GM23248 (cell line): ENCODE data around the gene CACNA1B. TPM values are rescaled to one million over a fixed set of nuclear protein-coding genes. Genes with fewer than 3 reads are reported as not detected.

ENCODE experiments used
- DNase-seq: peaks from one replicate; pipeline ENCODE4 v3.0.0-alpha.2; 2015
- H2AFZ ChIP-seq: fragments of 200-600 bp; sonication (generic); 2 replicates; pipeline ENCODE4 v1.6.1; 2016; ENCODE audit warnings: antibody characterized with exemption
- H3F3A ChIP-seq: fragments of 200-600 bp; sonication (generic); 2 replicates; pipeline ENCODE4 v1.6.1; 2016; ENCODE audit warnings: mild to moderate bottlenecking, antibody characterized with exemption, mixed run types; ENCODE audit not compliant: insufficient read depth
- H3K27ac ChIP-seq: fragments of 200-600 bp; sonication (generic); 2 replicates; pipeline ENCODE4 v1.5.1; 2016; ENCODE audit warnings: mild to moderate bottlenecking
- H3K27me3 ChIP-seq: fragments of 200-600 bp; sonication (generic); replicated peaks from 2 replicates; pipeline ENCODE4 v1.6.1; 2016; ENCODE audit warnings: mild to moderate bottlenecking; ENCODE audit not compliant: insufficient read depth
- H3K36me3 ChIP-seq: fragments of 200-600 bp; sonication (generic); 2 replicates; pipeline ENCODE4 v1.6.1; 2016; ENCODE audit warnings: low read depth, mild to moderate bottlenecking
- H3K4me1 ChIP-seq: fragments of 200-600 bp; sonication (generic); 2 replicates; pipeline ENCODE4 v1.6.1; 2016; ENCODE audit warnings: mild to moderate bottlenecking; ENCODE audit not compliant: insufficient read depth
- H3K4me2 ChIP-seq: fragments of 200-600 bp; sonication (generic); one replicate; pipeline ENCODE4 v1.6.1; 2016; ENCODE audit warnings: mild to moderate bottlenecking; ENCODE audit not compliant: unreplicated experiment
- H3K4me3 ChIP-seq: fragments of 200-600 bp; sonication (generic); 2 replicates; pipeline ENCODE4 v1.5.1; 2016; ENCODE audit warnings: mild to moderate bottlenecking
- H3K79me2 ChIP-seq: fragments of 200-600 bp; sonication (generic); 2 replicates; pipeline ENCODE4 v1.6.1; 2016; ENCODE audit warnings: mild to moderate bottlenecking; ENCODE audit not compliant: insufficient read depth
- H3K9ac ChIP-seq: fragments of 200-600 bp; sonication (generic); 2 replicates; pipeline ENCODE4 v1.6.1; 2016; ENCODE audit warnings: mild to moderate bottlenecking
- H3K9me2 ChIP-seq: fragments of 200-600 bp; sonication (generic); 2 replicates; pipeline ENCODE4 v1.6.1; 2016; ENCODE audit warnings: mixed run types, mild to moderate bottlenecking, moderate library complexity; ENCODE audit not compliant: insufficient read depth
- H3K9me3 ChIP-seq: fragments of 200-600 bp; sonication (generic); one replicate; pipeline ENCODE4 v1.6.1; 2017; ENCODE audit warnings: low read depth
- H4K20me1 ChIP-seq: fragments of 200-600 bp; sonication (generic); 2 replicates; pipeline ENCODE4 v1.6.0; 2016; ENCODE audit not compliant: insufficient read depth
- EZH2 ChIP-seq: fragments of 200-600 bp; sonication (generic); IDR thresholded peaks from 2 replicates; pipeline ENCODE4 v1.6.1; 2018; ENCODE audit warnings: antibody characterized with exemption, mild to moderate bottlenecking; ENCODE audit not compliant: insufficient read depth, poor library complexity, severe bottlenecking
- EZH2phosphoT487 ChIP-seq: fragments of 200-600 bp; sonication (generic); IDR thresholded peaks from 2 replicates; pipeline ENCODE4 v1.6.1; 2018; ENCODE audit warnings: antibody characterized with exemption, moderate library complexity, mild to moderate bottlenecking, low read depth; ENCODE audit not compliant: insufficient read depth
- WGBS, 2 experiments: methylation state at CpG; one replicate each; pipeline ENCODE4 v1.1.6; 2015 to 2017; ENCODE audit warnings: low lambda C conversion rate in 2 of 2, low coverage in 1 of 2; ENCODE audit errors: missing lambda C conversion rate in 2 of 2; 5-methylcytosine and 5-hydroxymethylcytosine counted together
- in situ Hi-C: fragments of 300-500 bp; cut with MboI; formaldehyde crosslinking; loops from 2 replicates; pipeline ENCODE4 v1.15.0; 2020
- polyA plus RNA-seq: library from polyadenylated mRNA; unstranded; fragments of >200 nt; fragmentation: Nextera tagmentation; extraction: Ambion mirVana; gene quantifications from 2 replicates; pipeline ENCODE4 v1.2.1, GENCODE V29; 2016
- total RNA-seq: library from RNA; depleted of rRNA; stranded (reverse); fragments of >200 nt; shearing (Covaris generic); gene quantifications from 2 replicates; pipeline ENCODE4 v1.2.3, GENCODE V29; 2014

CACNA1B gene
- total and polyA plus RNA-seq, 2 experiments from 2014 or later = not detected

- WGBS, 2 experiments = 32 to 34% methylated on average over 8 of the region's 8 CpGs
- H2AFZ ChIP-seq = no peak overlapping the region
- in situ Hi-C loops = no loop called here
- TF ChIP-seq EZH2 (no peak), EZH2phosphoT487 (no peak)
- no peaks in the 10 kb centered on the region for H3K27me3 ChIP-seq
- no peaks in the 10 kb centered on the region for H3K4me1 ChIP-seq
- H3K9ac ChIP-seq = no peak overlapping the region
- H3K9me3 ChIP-seq = no peaks in the 10 kb centered on the region
- no peak overlapping the region for H3K27ac ChIP-seq
- no peak overlapping the region for H3K4me3 ChIP-seq
- DNase-seq = no peak
- no peak overlapping the region for H3K4me2 ChIP-seq
- H3K9me2 ChIP-seq = no peaks in the 10 kb centered on the region
- no peaks in the 10 kb centered on the region for H3K36me3 ChIP-seq
- no peaks in the 10 kb centered on the region for H3F3A ChIP-seq
- H3K79me2 ChIP-seq = no peaks in the 10 kb centered on the region
- no peaks in the 10 kb centered on the region for H4K20me1 ChIP-seq
These were observed 91.4 kb downstream of the CACNA1B start for GRCh38 chr9:137969008-137969407.

GRCh38 chr9:137969685-137970084 is 92.1 kb downstream of the CACNA1B start:
- no peak overlapping the region for H3K4me3 ChIP-seq
- 28 to 32% methylated on average over 3 of the region's 3 CpGs for WGBS, 2 experiments

GRCh38 chr9:137970098-137970497 is 92.5 kb downstream of the CACNA1B start:
- Histone ChIP-seq H3K9me2 (no peaks in the 10 kb centered on the region), H3K4me3 (no peak overlapping the region), H3K4me1 (no peaks in the 10 kb centered on the region), H3K27me3 (no peaks in the 10 kb centered on the region), H3K36me3 (no peaks in the 10 kb centered on the region), H3F3A (no peaks in the 10 kb centered on the region), H3K4me2 (no peak overlapping the region), H3K9me3 (no peaks in the 10 kb centered on the region), H2AFZ (no peak overlapping the region), H3K27ac (no peak overlapping the region), H3K9ac (no peak overlapping the region), H3K79me2 (no peaks in the 10 kb centered on the region), H4K20me1 (no peaks in the 10 kb centered on the region)
- no peak for DNase-seq
- TF ChIP-seq EZH2 (no peak), EZH2phosphoT487 (no peak)
- in situ Hi-C loops = no loop called here

More at GRCh38 chr9:137969685-137970084, 92.1 kb downstream of the CACNA1B start:
- Histone ChIP-seq H3K4me1 (no peaks in the 10 kb centered on the region), H3K9me3 (no peaks in the 10 kb centered on the region), H3K27me3 (no peaks in the 10 kb centered on the region), H3K36me3 (no peaks in the 10 kb centered on the region), H3K4me2 (no peak overlapping the region), H3K27ac (no peak overlapping the region), H3K9ac (no peak overlapping the region), H4K20me1 (no peaks in the 10 kb centered on the region), H3K79me2 (no peaks in the 10 kb centered on the region), H3F3A (no peaks in the 10 kb centered on the region), H3K9me2 (no peaks in the 10 kb centered on the region), H2AFZ (no peak overlapping the region)
- no peak for DNase-seq
- no peak for TF ChIP-seq EZH2
- in situ Hi-C loops = no loop called here

- H3K4me1 ChIP-seq = no peaks in the 10 kb centered on the region
- in situ Hi-C loops = no loop called here
- TF ChIP-seq EZH2phosphoT487 (no peak), EZH2 (no peak)
- no peaks in the 10 kb centered on the region for H3K9me2 ChIP-seq
- H3K36me3 ChIP-seq = no peaks in the 10 kb centered on the region
- no peaks in the 10 kb centered on the region for H3F3A ChIP-seq
- H3K27me3 ChIP-seq = no peaks in the 10 kb centered on the region
- H4K20me1 ChIP-seq = no peaks in the 10 kb centered on the region
- H3K9ac ChIP-seq = no peak overlapping the region
- H3K4me2 ChIP-seq = no peak overlapping the region
- H2AFZ ChIP-seq = no peak overlapping the region
- DNase-seq = no peak
- no peak overlapping the region for H3K4me3 ChIP-seq
- 42 to 43% methylated on average over 17 to 18 of the region's 18 CpGs for WGBS, 2 experiments
- H3K27ac ChIP-seq = no peak overlapping the region
- H3K9me3 ChIP-seq = no peaks in the 10 kb centered on the region
- no peaks in the 10 kb centered on the region for H3K79me2 ChIP-seq
These were observed 93.3 kb downstream of the CACNA1B start for GRCh38 chr9:137970686-137971476.
